GM18858 (cell line): ENCODE data around the gene ITIH5.
"Not testable (repeated sequence)": the region's sequence is repeated elsewhere in the genome, so short reads cannot be mapped to it uniquely, and the experiment has no call there.

ENCODE experiments used
- ATAC-seq: cut with Tn5 transposase; IDR thresholded peaks from one replicate; pipeline ENCODE4 v1.9.1; 2021; ENCODE audit not compliant: unreplicated experiment

The ITIH5 gene

GRCh38 chr10:7666253-7667023 is at the start of gene ITIH5:
Gene ITIH5, minus strand, starts transcription at chr10:7666966. Its CDS starts 74 bp downstream, at chr10:7666892.
- no peak for ATAC-seq

GRCh38 chr10:7715515-7715914 is 48.7 kb upstream of the ITIH5 start:
- ATAC-seq, result no peak

GRCh38 chr10:7711075-7711474 is 44.3 kb upstream of the ITIH5 start:
- not testable (repeated sequence) for ATAC-seq

GRCh38 chr10:7710446-7710845 is 43.7 kb upstream of the ITIH5 start:
- no peak for ATAC-seq

GRCh38 chr10:7708832-7709231 is 42.1 kb upstream of the ITIH5 start:
- ATAC-seq, result no peak

GRCh38 chr10:7707858-7708622 is 41.3 kb upstream of the ITIH5 start:
- ATAC-seq, result no peak

GRCh38 chr10:7707102-7707501 is 40.3 kb upstream of the ITIH5 start:
- ATAC-seq, result no peak

GRCh38 chr10:7706534-7707073 is 39.8 kb upstream of the ITIH5 start:
- ATAC-seq, result no peak

GRCh38 chr10:7705341-7705740 is 38.6 kb upstream of the ITIH5 start:
- ATAC-seq, result no peak

- ATAC-seq, result no peak
Measured at GRCh38 chr10:7704071-7705016, 37.6 kb upstream of the ITIH5 start.

- ATAC-seq, result no peak
Measured at GRCh38 chr10:7703140-7703539, 36.4 kb upstream of the ITIH5 start, which contains the start of gene ITIH2. Gene ITIH2, plus strand, starts transcription at chr10:7703316. Its CDS starts 119 bp downstream, at chr10:7703435.

GRCh38 chr10:7702288-7702812 is 35.6 kb upstream of the ITIH5 start:
- no peak for ATAC-seq

- ATAC-seq, result no peak
Measured at GRCh38 chr10:7701158-7701742, 34.5 kb upstream of the ITIH5 start.

GRCh38 chr10:7700577-7701125 is 33.9 kb upstream of the ITIH5 start:
- no peak for ATAC-seq

GRCh38 chr10:7697426-7697825 is 30.7 kb upstream of the ITIH5 start:
- ATAC-seq, result no peak

- no peak for ATAC-seq
Measured at GRCh38 chr10:7696545-7696944, 29.8 kb upstream of the ITIH5 start.

GRCh38 chr10:7693194-7693593 is 26.4 kb upstream of the ITIH5 start:
- not testable (repeated sequence) for ATAC-seq

- not testable (repeated sequence) for ATAC-seq
Measured at GRCh38 chr10:7692368-7692767, 25.6 kb upstream of the ITIH5 start.

GRCh38 chr10:7690885-7691597 is 24.3 kb upstream of the ITIH5 start:
- ATAC-seq, result not testable (repeated sequence)
